Activated T-cell treated with anti-CD3 and anti-CD28 coated beads, Interleukin-2, amount 50 U/mL, for 4 hours (primary cell): ENCODE results near the gene FGD3. TPM values are rescaled to one million over a fixed set of nuclear protein-coding genes. Genes with fewer than 3 reads are reported as not detected.

Experiments used
- ATAC-seq, 2 donors: fragments of 200-7000 bp; cut with Tn5 transposase; one replicate each; pipeline ENCODE4 v1.10.0; 2021
- DNase-seq: peaks from one replicate; pipeline ENCODE4 v3.0.0-alpha.2; 2020
- H3K27me3 Mint-ChIP-seq: one replicate; pipeline ENCODE4 v1.8.0; 2021; ENCODE audit warnings: low read depth, mixed read lengths
- H3K36me3 Mint-ChIP-seq: one replicate; pipeline ENCODE4 v1.8.0; 2022; ENCODE audit warnings: mixed read lengths; ENCODE audit not compliant: insufficient read depth
- H3K4me1 Mint-ChIP-seq: one replicate; pipeline ENCODE4 v1.8.0; 2021; ENCODE audit warnings: low read depth, mixed read lengths
- H3K4me3 Mint-ChIP-seq: one replicate; pipeline ENCODE4 v1.8.0; 2021; ENCODE audit warnings: mild to moderate bottlenecking, moderate library complexity, mixed read lengths
- H3K9me3 Mint-ChIP-seq: one replicate; pipeline ENCODE4 v1.8.0; 2021; ENCODE audit warnings: mixed read lengths
- total RNA-seq, 3 donors: library from RNA; stranded (reverse); gene quantifications; one replicate each; pipeline ENCODE4 v1.2.1, GENCODE V29; 2021

FGD3 gene
- total RNA-seq, 3 donors from 2014 or later, result 32.5 to 36.3 (median 32.6) TPM

- peaks cover 14% of the 10 kb centered on the region for H3K36me3 Mint-ChIP-seq
- peaks cover 37% of the 10 kb centered on the region for H3K4me1 Mint-ChIP-seq
- H3K27me3 Mint-ChIP-seq, result no peaks in the 10 kb centered on the region
- no peak for ATAC-seq
- no peaks in the 10 kb centered on the region for H3K9me3 Mint-ChIP-seq
- no peak for DNase-seq
- no peak overlapping the region for H3K4me3 Mint-ChIP-seq
Observed at GRCh38 chr9:93076792-93077128, 129.4 kb downstream of the FGD3 start.

- H3K9me3 Mint-ChIP-seq, result no peaks in the 10 kb centered on the region
- peaks cover 16% of the 10 kb centered on the region for H3K36me3 Mint-ChIP-seq
- DNase-seq, result no peak
- peaks cover 37% of the 10 kb centered on the region for H3K4me1 Mint-ChIP-seq
- no peak for ATAC-seq
- H3K4me3 Mint-ChIP-seq, result no peak overlapping the region
- H3K27me3 Mint-ChIP-seq, result no peaks in the 10 kb centered on the region
Observed at GRCh38 chr9:93077367-93077766, 130.0 kb downstream of the FGD3 start.

GRCh38 chr9:93077811-93078210 lies 130.5 kb downstream of the FGD3 start:
- no peak for ATAC-seq
- H3K4me1 Mint-ChIP-seq, result peaks cover 37% of the 10 kb centered on the region
- no peak for DNase-seq
- H3K4me3 Mint-ChIP-seq, result no peak overlapping the region
- peaks cover 16% of the 10 kb centered on the region for H3K36me3 Mint-ChIP-seq
- no peaks in the 10 kb centered on the region for H3K9me3 Mint-ChIP-seq
- no peaks in the 10 kb centered on the region for H3K27me3 Mint-ChIP-seq

- Mint-ChIP-seq H3K27me3 (no peaks in the 10 kb centered on the region), H3K4me1 (peaks cover 43% of the 10 kb centered on the region), H3K36me3 (peaks cover 20% of the 10 kb centered on the region), H3K9me3 (no peaks in the 10 kb centered on the region), H3K4me3 (no peak overlapping the region)
- no peak for ATAC-seq
- DNase-seq, result no peak
Observed at GRCh38 chr9:93079371-93079770, 132.0 kb downstream of the FGD3 start.

- Mint-ChIP-seq H3K9me3 (no peaks in the 10 kb centered on the region), H3K4me1 (peaks cover 36% of the 10 kb centered on the region), H3K27me3 (no peaks in the 10 kb centered on the region), H3K4me3 (no peak overlapping the region), H3K36me3 (peaks cover 22% of the 10 kb centered on the region)
- no peak for DNase-seq
- ATAC-seq, result no peak
Observed at GRCh38 chr9:93080406-93080805, 133.1 kb downstream of the FGD3 start.

GRCh38 chr9:93081081-93081529 lies 133.8 kb downstream of the FGD3 start:
- Mint-ChIP-seq H3K4me3 (no peak overlapping the region), H3K36me3 (peaks cover 28% of the 10 kb centered on the region), H3K4me1 (peaks cover 31% of the 10 kb centered on the region), H3K9me3 (no peaks in the 10 kb centered on the region), H3K27me3 (no peaks in the 10 kb centered on the region)
- ATAC-seq (no peak), DNase-seq (no peak)

- Mint-ChIP-seq H3K4me3 (no peak overlapping the region), H3K9me3 (no peaks in the 10 kb centered on the region), H3K4me1 (peaks cover 25% of the 10 kb centered on the region), H3K27me3 (no peaks in the 10 kb centered on the region), H3K36me3 (peaks cover 33% of the 10 kb centered on the region)
- ATAC-seq (no peak), DNase-seq (no peak)
Observed at GRCh38 chr9:93081931-93082330, 134.6 kb downstream of the FGD3 start.

GRCh38 chr9:93082841-93083411 lies 135.6 kb downstream of the FGD3 start:
- peaks cover 30% of the 10 kb centered on the region for H3K36me3 Mint-ChIP-seq
- peaks cover 21% of the 10 kb centered on the region for H3K4me1 Mint-ChIP-seq
- no peak for DNase-seq
- H3K27me3 Mint-ChIP-seq, result no peaks in the 10 kb centered on the region
- no peaks in the 10 kb centered on the region for H3K9me3 Mint-ChIP-seq
- H3K4me3 Mint-ChIP-seq, result no peak overlapping the region
- ATAC-seq, result peak; percentile 24 to 36

GRCh38 chr9:93083592-93084470 lies 136.5 kb downstream of the FGD3 start:
- Mint-ChIP-seq H3K4me1 (peaks cover 21% of the 10 kb centered on the region), H3K36me3 (peaks cover 30% of the 10 kb centered on the region), H3K9me3 (no peaks in the 10 kb centered on the region), H3K4me3 (peak overlapping the region; percentile 1), H3K27me3 (no peaks in the 10 kb centered on the region)
- no peak for DNase-seq
- ATAC-seq, result peak; percentile 86 to 92

- H3K36me3 Mint-ChIP-seq, result peaks cover 28% of the 10 kb centered on the region
- no peak overlapping the region for H3K4me3 Mint-ChIP-seq
- H3K4me1 Mint-ChIP-seq, result peaks cover 25% of the 10 kb centered on the region
- H3K27me3 Mint-ChIP-seq, result no peaks in the 10 kb centered on the region
- no peak for DNase-seq
- no peaks in the 10 kb centered on the region for H3K9me3 Mint-ChIP-seq
- ATAC-seq, result no peak
Observed at GRCh38 chr9:93084471-93084881, 137.2 kb downstream of the FGD3 start.

- no peaks in the 10 kb centered on the region for H3K27me3 Mint-ChIP-seq
- H3K36me3 Mint-ChIP-seq, result peaks cover 23% of the 10 kb centered on the region
- H3K9me3 Mint-ChIP-seq, result no peaks in the 10 kb centered on the region
- H3K4me1 Mint-ChIP-seq, result peaks cover 35% of the 10 kb centered on the region
- no peak for DNase-seq
- H3K4me3 Mint-ChIP-seq, result no peak overlapping the region
- ATAC-seq, result no peak
Observed at GRCh38 chr9:93085676-93086075, 138.4 kb downstream of the FGD3 start.

Other genes starting within 250 kb of the FGD3 start
- gene BICD2, start 182.7 kb upstream of the FGD3 start, total RNA-seq, result 10 to 100 TPM; 29.3 to 32.3 (median 30.1) TPM
- gene ZNF484, start 69.5 kb upstream of the FGD3 start, total RNA-seq, result 1 to 10 TPM; 4.1 to 4.8 (median 4.6) TPM
- 1 to 10 TPM; 7.7 to 9.5 (median 9.4) TPM for gene SUSD3, start 111.2 kb downstream of the FGD3 start, total RNA-seq
- gene CARD19, start 148.7 kb downstream of the FGD3 start, total RNA-seq, result 10 to 100 TPM; 25.5 to 33.8 (median 28.4) TPM
- 10 to 100 TPM; 48.6 to 69.8 (median 50.1) TPM for gene NINJ1, start 186.7 kb downstream of the FGD3 start, total RNA-seq
- gene WNK2, start 236.6 kb downstream of the FGD3 start, total RNA-seq, result 1 to 10 TPM; 2.7 to 3.3 (median 3.0) TPM